ENCODE data around the gene PLA2G4A.

PLA2G4A gene

GRCh38 chr1:186978596-186979556 is 150.1 kb downstream of the PLA2G4A start:
- DNase-seq = no peak

GRCh38 chr1:186980400-186980799 is 151.7 kb downstream of the PLA2G4A start:
- DNase-seq = no peak

- no peak for DNase-seq
Observed at GRCh38 chr1:186982116-186982515, 153.4 kb downstream of the PLA2G4A start.

- no peak for DNase-seq
Observed at GRCh38 chr1:186983327-186983726, 154.6 kb downstream of the PLA2G4A start.

- DNase-seq = no peak
Observed at GRCh38 chr1:186984959-186985358, 156.2 kb downstream of the PLA2G4A start.

GRCh38 chr1:186985889-186986491 is 157.2 kb downstream of the PLA2G4A start:
- DNase-seq = peak; percentile 50

GRCh38 chr1:186987065-186987464 is 158.3 kb downstream of the PLA2G4A start:
- DNase-seq = no peak

GRCh38 chr1:186987769-186988168 is 159.0 kb downstream of the PLA2G4A start:
- DNase-seq = no peak

- DNase-seq = no peak
Observed at GRCh38 chr1:186993996-186994395, 165.2 kb downstream of the PLA2G4A start.

- DNase-seq = peak; percentile 5
Observed at GRCh38 chr1:186994897-186995296, 166.1 kb downstream of the PLA2G4A start.

- peak; percentile 2 for DNase-seq
Observed at GRCh38 chr1:186996816-186997215, 168.1 kb downstream of the PLA2G4A start.

GRCh38 chr1:186997877-186998276 is 169.1 kb downstream of the PLA2G4A start:
- DNase-seq = no peak

GRCh38 chr1:186999506-186999905 is 170.8 kb downstream of the PLA2G4A start:
- DNase-seq = no peak

- no peak for DNase-seq
Observed at GRCh38 chr1:187001198-187001889, 172.6 kb downstream of the PLA2G4A start.

GRCh38 chr1:187003353-187003752 is 174.6 kb downstream of the PLA2G4A start:
- no peak for DNase-seq

- no peak for DNase-seq
Observed at GRCh38 chr1:187006896-187007295, 178.1 kb downstream of the PLA2G4A start.

GRCh38 chr1:187009320-187009719 is 180.6 kb downstream of the PLA2G4A start:
- no peak for DNase-seq

- peak; percentile 32 for DNase-seq
Observed at GRCh38 chr1:187010571-187011309, 182.0 kb downstream of the PLA2G4A start.

GRCh38 chr1:187013582-187014200 is 184.9 kb downstream of the PLA2G4A start:
- DNase-seq = no peak

- DNase-seq = no peak
Observed at GRCh38 chr1:187018291-187018690, 189.5 kb downstream of the PLA2G4A start.

GRCh38 chr1:187027253-187027652 is 198.5 kb downstream of the PLA2G4A start:
- DNase-seq = no peak

- DNase-seq = no peak
Observed at GRCh38 chr1:187032316-187032981, 203.7 kb downstream of the PLA2G4A start.

Data from activated CD4-positive, alpha-beta T cell treated with anti-CD3 and anti-CD28 coated beads, Interleukin-10, Interleukin-2, amounts not matched to agents 100 ng/mL and 50 ng/mL, durations not matched to agents 16 hours and 8 hours (primary cell).